Neuronal stem cell (in vitro differentiated cells): ENCODE measurements around the gene OR10C1.

Experiments used
- DNase-seq: peaks from one replicate; pipeline ENCODE4 v3.0.0-alpha.2; 2013; ENCODE audit warnings: low spot score
- H2AFZ ChIP-seq: one replicate; pipeline ENCODE4 v1.6.1; 2013; ENCODE audit warnings: mild to moderate bottlenecking, low read length, inconsistent platforms
- H2AK5ac ChIP-seq: 2 replicates; pipeline ENCODE4 v1.6.1; 2013; ENCODE audit warnings: low read depth, mild to moderate bottlenecking, inconsistent platforms, low read length, moderate library complexity, mixed read lengths
- H2BK120ac ChIP-seq: 2 replicates; pipeline ENCODE4 v1.6.1; 2013; ENCODE audit warnings: low read depth, mild to moderate bottlenecking, inconsistent platforms, low read length, moderate library complexity, mixed read lengths
- H2BK12ac ChIP-seq: one replicate; pipeline ENCODE4 v1.6.1; 2013; ENCODE audit warnings: low read length, inconsistent platforms
- H2BK15ac ChIP-seq: 2 replicates; pipeline ENCODE4 v1.6.1; 2013; ENCODE audit warnings: mild to moderate bottlenecking, low read length, inconsistent platforms, mixed read lengths
- H2BK5ac ChIP-seq: one replicate; pipeline ENCODE4 v1.6.1; 2013; ENCODE audit warnings: inconsistent platforms, mild to moderate bottlenecking, low read length, moderate library complexity
- H3K14ac ChIP-seq: one replicate; pipeline ENCODE4 v1.6.1; 2013; ENCODE audit warnings: low read length, inconsistent platforms
- H3K18ac ChIP-seq: 2 replicates; pipeline ENCODE4 v1.6.1; 2013; ENCODE audit warnings: low read length, inconsistent platforms
- H3K23ac ChIP-seq: 2 replicates; pipeline ENCODE4 v1.6.1; 2013; ENCODE audit warnings: low read depth, mild to moderate bottlenecking, mixed read lengths, low read length, inconsistent platforms; ENCODE audit not compliant: poor library complexity
- H3K27ac ChIP-seq: replicated peaks from 3 replicates; pipeline ENCODE4 v1.5.1; 2013; ENCODE audit warnings: low read length, inconsistent platforms
- H3K27me3 ChIP-seq, 3 experiments: 2 replicates each; pipeline ENCODE4 v1.6.1; 2013; ENCODE audit warnings: low read length in 3 of 3, mild to moderate bottlenecking in 2 of 3, inconsistent platforms in 1 of 3, low read depth in 1 of 3, mixed read lengths in 1 of 3, moderate library complexity in 1 of 3; ENCODE audit not compliant: control insufficient read depth in 3 of 3, insufficient read depth in 3 of 3
- H3K36me3 ChIP-seq, 2 donors: replicated peaks in 1 of 2; 2 replicates each; pipeline ENCODE4 v1.6.1; 2013; ENCODE audit warnings: low read length in 2 of 2; ENCODE audit not compliant: control insufficient read depth in 2 of 2, insufficient read depth in 2 of 2
- H3K4ac ChIP-seq: 2 replicates; pipeline ENCODE4 v1.6.1; 2013; ENCODE audit warnings: inconsistent platforms, mild to moderate bottlenecking, low read length, moderate library complexity
- H3K4me1 ChIP-seq, 2 donors: 1 replicate in 1 of 2; 2 replicates in 1 of 2; pipeline ENCODE4 v1.6.1; 2013; ENCODE audit warnings: low read length in 2 of 2, low read depth in 1 of 2; ENCODE audit not compliant: control insufficient read depth in 2 of 2, insufficient read depth in 1 of 2
- H3K4me2 ChIP-seq: one replicate; pipeline ENCODE4 v1.6.1; 2013; ENCODE audit warnings: mild to moderate bottlenecking, low read length, inconsistent platforms; ENCODE audit not compliant: insufficient read depth, poor library complexity, severe bottlenecking
- H3K4me3 ChIP-seq, 2 donors: 2 replicates each; pipeline ENCODE4 v1.5.1; 2013; ENCODE audit warnings: low read length in 2 of 2, mild to moderate bottlenecking in 2 of 2, inconsistent platforms in 1 of 2, moderate library complexity in 1 of 2
- H3K79me1 ChIP-seq: one replicate; pipeline ENCODE4 v1.6.1; 2013; ENCODE audit warnings: low read depth, mild to moderate bottlenecking, inconsistent platforms, low read length, moderate library complexity
- H3K9ac ChIP-seq: one replicate; pipeline ENCODE4 v1.6.1; 2013; ENCODE audit warnings: mild to moderate bottlenecking, low read depth, low read length, inconsistent platforms; ENCODE audit not compliant: poor library complexity
- H3K9me3 ChIP-seq, 2 donors: replicated peaks in 1 of 2; 2 replicates each; pipeline versions ENCODE3 to v1.6.1; 2013; ENCODE audit warnings: low read length in 2 of 2, mild to moderate bottlenecking in 2 of 2, inconsistent platforms in 1 of 2, low read depth in 1 of 2, mixed read lengths in 1 of 2, moderate library complexity in 1 of 2; ENCODE audit not compliant: control insufficient read depth in 2 of 2, insufficient read depth in 1 of 2
- H4K8ac ChIP-seq: one replicate; pipeline ENCODE4 v1.6.1; 2013; ENCODE audit warnings: low read depth, mild to moderate bottlenecking, inconsistent platforms, low read length, moderate library complexity
- H4K91ac ChIP-seq: one replicate; pipeline ENCODE4 v1.6.1; 2013; ENCODE audit warnings: low read length, low read depth, mild to moderate bottlenecking, inconsistent platforms; ENCODE audit not compliant: poor library complexity
- WGBS, 2 donors: extraction: QIAGEN DNeasy Blood & Tissue Kit; methylation state at CpG; one replicate each; pipeline ENCODE4 v1.1.7; 2013; ENCODE audit warnings: missing lambda C conversion rate in 2 of 2, mixed read lengths in 1 of 2; ENCODE audit not compliant: insufficient read length in 2 of 2, insufficient replicate concordance in 1 of 2; ENCODE audit errors: extremely low coverage in 2 of 2; 5-methylcytosine and 5-hydroxymethylcytosine counted together

The OR10C1 gene

DNA sequence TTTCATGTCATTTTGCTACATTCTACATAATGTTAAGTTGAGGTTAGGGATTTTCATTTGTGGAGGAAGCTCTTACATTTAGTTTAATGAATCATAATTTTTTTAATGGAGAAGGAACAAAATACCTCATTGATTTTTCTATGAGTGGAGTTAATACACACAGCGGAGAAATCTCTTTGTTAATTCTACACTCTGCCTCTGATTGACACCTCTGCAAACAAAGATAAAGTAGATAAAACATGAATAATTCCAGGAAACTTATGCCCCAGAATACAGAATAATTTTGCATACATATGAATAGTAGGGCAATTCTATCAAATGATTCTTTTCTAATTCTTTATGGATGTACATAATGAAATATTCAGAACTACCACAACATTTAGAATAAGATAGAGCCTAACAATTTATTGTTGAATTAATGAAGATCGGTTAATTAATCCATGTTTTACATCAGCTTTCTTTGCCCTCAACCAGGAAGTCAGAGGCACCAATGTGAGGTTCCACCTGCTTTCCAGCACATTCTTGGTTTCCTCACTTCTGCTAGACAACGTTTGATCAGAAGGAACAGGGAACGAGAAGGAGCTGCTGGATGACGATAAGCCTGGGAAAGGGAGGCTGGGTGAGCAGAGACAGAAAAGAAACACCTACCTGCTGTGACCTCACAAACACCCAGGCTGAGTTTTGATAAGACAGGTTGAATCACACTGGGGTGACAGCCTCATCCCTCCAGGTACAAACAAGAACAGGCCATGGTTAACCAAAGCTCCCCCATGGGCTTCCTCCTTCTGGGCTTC, 22.1 kb downstream of the OR10C1 start:
- H4K8ac ChIP-seq = no peak overlapping the region
- no peak overlapping the region for H2AK5ac ChIP-seq
- H3K36me3 ChIP-seq = no peaks in the 10 kb centered on the region
- no peak overlapping the region for H3K9ac ChIP-seq
- H2AFZ ChIP-seq = no peak overlapping the region
- H3K4me3 ChIP-seq = no peak overlapping the region
- no peak overlapping the region for H2BK12ac ChIP-seq
- no peak overlapping the region for H2BK120ac ChIP-seq
- peaks cover 0 to 3% (median 0%) of the 10 kb centered on the region in 3 experiments for H3K27me3 ChIP-seq
- no peak overlapping the region for H4K91ac ChIP-seq
- H3K79me1 ChIP-seq = no peaks in the 10 kb centered on the region
- H3K9me3 ChIP-seq = no peaks in the 10 kb centered on the region
- no peak overlapping the region for H3K4me2 ChIP-seq
- DNase-seq = no peak
- no peak overlapping the region for H2BK15ac ChIP-seq
- no peaks in the 10 kb centered on the region for H3K4me1 ChIP-seq
- H3K14ac ChIP-seq = no peak overlapping the region
- no CpG with 5 or more reads among the region's 5 CpGs for WGBS, 2 donors
- no peak overlapping the region for H3K27ac ChIP-seq
- H3K23ac ChIP-seq = no peak overlapping the region
- H3K18ac ChIP-seq = no peak overlapping the region
- H2BK5ac ChIP-seq = no peak overlapping the region
- H3K4ac ChIP-seq = no peak overlapping the region

DNA sequence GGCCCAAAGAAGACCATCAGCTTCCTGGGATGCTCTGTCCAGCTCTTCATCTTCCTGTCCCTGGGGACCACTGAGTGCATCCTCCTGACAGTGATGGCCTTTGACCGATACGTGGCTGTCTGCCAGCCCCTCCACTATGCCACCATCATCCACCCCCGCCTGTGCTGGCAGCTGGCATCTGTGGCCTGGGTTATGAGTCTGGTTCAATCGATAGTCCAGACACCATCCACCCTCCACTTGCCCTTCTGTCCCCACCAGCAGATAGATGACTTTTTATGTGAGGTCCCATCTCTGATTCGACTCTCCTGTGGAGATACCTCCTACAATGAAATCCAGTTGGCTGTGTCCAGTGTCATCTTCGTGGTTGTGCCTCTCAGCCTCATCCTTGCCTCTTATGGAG, 22.9 kb downstream of the OR10C1 start:
- Histone ChIP-seq H3K27me3 (peaks cover 0 to 3% (median 0%) of the 10 kb centered on the region in 3 experiments), H3K18ac (no peak overlapping the region), H3K4me2 (no peak overlapping the region), H2BK5ac (no peak overlapping the region), H3K36me3 (no peaks in the 10 kb centered on the region), H4K8ac (no peak overlapping the region), H2AFZ (no peak overlapping the region), H3K4ac (no peak overlapping the region), H2AK5ac (no peak overlapping the region), H3K14ac (no peak overlapping the region), H3K9ac (no peak overlapping the region), H3K4me1 (no peaks in the 10 kb centered on the region), H3K23ac (no peak overlapping the region), H2BK120ac (no peak overlapping the region), H2BK12ac (no peak overlapping the region), H3K4me3 (no peak overlapping the region), H2BK15ac (no peak overlapping the region), H3K9me3 (no peaks in the 10 kb centered on the region), H4K91ac (no peak overlapping the region), H3K79me1 (no peaks in the 10 kb centered on the region), H3K27ac (no peak overlapping the region)
- WGBS, 2 donors = no CpG with 5 or more reads among the region's 6 CpGs
- DNase-seq = no peak

GRCh38 chr6:29465279-29465678, 26.2 kb downstream of the OR10C1 start:
- Histone ChIP-seq H3K27ac (no peak overlapping the region), H4K91ac (no peak overlapping the region), H3K36me3 (no peaks in the 10 kb centered on the region), H3K18ac (no peak overlapping the region), H3K27me3 (no peaks in the 10 kb centered on the region), H4K8ac (no peak overlapping the region), H3K4ac (no peak overlapping the region), H3K14ac (no peak overlapping the region), H2AK5ac (no peak overlapping the region), H2AFZ (no peak overlapping the region), H3K4me1 (no peaks in the 10 kb centered on the region), H3K23ac (no peak overlapping the region), H3K4me2 (no peak overlapping the region), H2BK120ac (no peak overlapping the region), H3K4me3 (no peak overlapping the region), H3K9ac (no peak overlapping the region), H3K9me3 (no peaks in the 10 kb centered on the region), H2BK15ac (no peak overlapping the region), H3K79me1 (no peaks in the 10 kb centered on the region), H2BK12ac (no peak overlapping the region), H2BK5ac (no peak overlapping the region)
- no peak for DNase-seq
- no CpG with 5 or more reads among the region's 2 CpGs for WGBS, 2 donors

- H3K9me3 ChIP-seq = no peaks in the 10 kb centered on the region
- no peak overlapping the region for H2BK15ac ChIP-seq
- no peak for DNase-seq
- no peaks in the 10 kb centered on the region for H3K27me3 ChIP-seq
- no peak overlapping the region for H2AFZ ChIP-seq
- H2BK12ac ChIP-seq = no peak overlapping the region
- H3K14ac ChIP-seq = no peak overlapping the region
- H3K23ac ChIP-seq = no peak overlapping the region
- no peak overlapping the region for H3K9ac ChIP-seq
- no peak overlapping the region for H4K91ac ChIP-seq
- H3K36me3 ChIP-seq = no peaks in the 10 kb centered on the region
- H3K4me2 ChIP-seq = no peak overlapping the region
- no peak overlapping the region for H3K18ac ChIP-seq
- no peak overlapping the region for H2BK120ac ChIP-seq
- H3K79me1 ChIP-seq = no peaks in the 10 kb centered on the region
- H2BK5ac ChIP-seq = no peak overlapping the region
- no peak overlapping the region for H4K8ac ChIP-seq
- H3K4me3 ChIP-seq = no peak overlapping the region
- WGBS, 2 donors = no CpG with 5 or more reads among the region's 2 CpGs
- no peak overlapping the region for H3K4ac ChIP-seq
- H3K4me1 ChIP-seq = no peaks in the 10 kb centered on the region
- no peak overlapping the region for H2AK5ac ChIP-seq
- no peak overlapping the region for H3K27ac ChIP-seq
Measured at GRCh38 chr6:29465801-29466200, 26.7 kb downstream of the OR10C1 start.
